HL-60 (cell line): ENCODE data around the gene MYEF2.
A peak's percentile ranks its signal among the peaks of the same experiment; 100 is the strongest.

Experiments used
- DNase-seq, 2 experiments: peaks; one replicate each; pipeline ENCODE4 v3.0.0-alpha.2; 2010 to 2020; ENCODE audit warnings: low read depth in 1 of 2, low spot score in 1 of 2
- H3K27ac ChIP-seq: fragments of 250-450 bp; sonication (Bioruptor Pico); replicated peaks from 2 replicates; pipeline ENCODE4 v1.5.1; 2020; ENCODE audit warnings: mild to moderate bottlenecking, moderate library complexity
- H3K27me3 ChIP-seq: fragments of 250-450 bp; sonication (Bioruptor Pico); 2 replicates; pipeline ENCODE4 v1.5.1; 2021; ENCODE audit warnings: mild to moderate bottlenecking, moderate library complexity; ENCODE audit not compliant: insufficient read depth, poor library complexity, severe bottlenecking
- H3K4me3 ChIP-seq: replicated peaks from 2 replicates; pipeline ENCODE4 v1.5.1; 2011; ENCODE audit warnings: mild to moderate bottlenecking, control low read depth, low read length; ENCODE audit not compliant: insufficient read depth
- GABPA ChIP-seq: IDR thresholded peaks from 2 replicates; pipeline ENCODE4 v1.6.1; 2012; ENCODE audit warnings: low read depth
- POLR2AphosphoS5 ChIP-seq: IDR thresholded peaks from 2 replicates; pipeline ENCODE4 v1.6.1; 2012; ENCODE audit warnings: low read depth
- SPI1 ChIP-seq: IDR thresholded peaks from 2 replicates; pipeline ENCODE4 v1.6.1; 2012; ENCODE audit warnings: low read depth, mild to moderate bottlenecking, borderline replicate concordance
- TF ChIP-seq, protein P1 (sequence below): IDR thresholded peaks from one replicate; pipeline ENCODE4 v1.5.1; 2011; ENCODE audit warnings: low read length, control low read depth, inconsistent platforms; ENCODE audit not compliant: insufficient read depth
- TF ChIP-seq, protein P2 (sequence below): IDR thresholded peaks from 2 replicates; pipeline ENCODE4 v1.6.1; 2012; ENCODE audit warnings: low read depth; ENCODE audit not compliant: insufficient replicate concordance

MYEF2 gene

DNA sequence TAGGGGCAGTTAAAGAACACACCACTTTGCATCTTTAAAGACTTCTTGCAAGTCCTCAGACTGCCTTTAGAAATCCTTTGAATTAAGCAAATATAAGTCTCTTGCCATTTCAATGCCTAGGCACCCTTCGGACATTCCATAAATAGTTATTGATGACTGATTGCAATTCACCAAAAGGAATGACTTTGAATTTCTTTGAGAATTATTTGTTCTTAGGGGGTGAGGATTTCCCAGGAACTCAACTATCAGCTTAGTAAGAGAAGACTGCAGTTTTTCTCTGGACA lies 495 bp upstream of the MYEF2 start:
- Histone ChIP-seq H3K27me3 (peaks cover 26% of the 10 kb centered on the region), H3K27ac (no peak overlapping the region), H3K4me3 (no peak overlapping the region)
- DNase-seq: no peak
- no peak for TF ChIP-seq POLR2AphosphoS5
- TF ChIP-seq, protein P1, sequence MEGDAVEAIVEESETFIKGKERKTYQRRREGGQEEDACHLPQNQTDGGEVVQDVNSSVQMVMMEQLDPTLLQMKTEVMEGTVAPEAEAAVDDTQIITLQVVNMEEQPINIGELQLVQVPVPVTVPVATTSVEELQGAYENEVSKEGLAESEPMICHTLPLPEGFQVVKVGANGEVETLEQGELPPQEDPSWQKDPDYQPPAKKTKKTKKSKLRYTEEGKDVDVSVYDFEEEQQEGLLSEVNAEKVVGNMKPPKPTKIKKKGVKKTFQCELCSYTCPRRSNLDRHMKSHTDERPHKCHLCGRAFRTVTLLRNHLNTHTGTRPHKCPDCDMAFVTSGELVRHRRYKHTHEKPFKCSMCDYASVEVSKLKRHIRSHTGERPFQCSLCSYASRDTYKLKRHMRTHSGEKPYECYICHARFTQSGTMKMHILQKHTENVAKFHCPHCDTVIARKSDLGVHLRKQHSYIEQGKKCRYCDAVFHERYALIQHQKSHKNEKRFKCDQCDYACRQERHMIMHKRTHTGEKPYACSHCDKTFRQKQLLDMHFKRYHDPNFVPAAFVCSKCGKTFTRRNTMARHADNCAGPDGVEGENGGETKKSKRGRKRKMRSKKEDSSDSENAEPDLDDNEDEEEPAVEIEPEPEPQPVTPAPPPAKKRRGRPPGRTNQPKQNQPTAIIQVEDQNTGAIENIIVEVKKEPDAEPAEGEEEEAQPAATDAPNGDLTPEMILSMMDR: no peak
- TF ChIP-seq GABPA: no peak
- TF ChIP-seq, protein P2, sequence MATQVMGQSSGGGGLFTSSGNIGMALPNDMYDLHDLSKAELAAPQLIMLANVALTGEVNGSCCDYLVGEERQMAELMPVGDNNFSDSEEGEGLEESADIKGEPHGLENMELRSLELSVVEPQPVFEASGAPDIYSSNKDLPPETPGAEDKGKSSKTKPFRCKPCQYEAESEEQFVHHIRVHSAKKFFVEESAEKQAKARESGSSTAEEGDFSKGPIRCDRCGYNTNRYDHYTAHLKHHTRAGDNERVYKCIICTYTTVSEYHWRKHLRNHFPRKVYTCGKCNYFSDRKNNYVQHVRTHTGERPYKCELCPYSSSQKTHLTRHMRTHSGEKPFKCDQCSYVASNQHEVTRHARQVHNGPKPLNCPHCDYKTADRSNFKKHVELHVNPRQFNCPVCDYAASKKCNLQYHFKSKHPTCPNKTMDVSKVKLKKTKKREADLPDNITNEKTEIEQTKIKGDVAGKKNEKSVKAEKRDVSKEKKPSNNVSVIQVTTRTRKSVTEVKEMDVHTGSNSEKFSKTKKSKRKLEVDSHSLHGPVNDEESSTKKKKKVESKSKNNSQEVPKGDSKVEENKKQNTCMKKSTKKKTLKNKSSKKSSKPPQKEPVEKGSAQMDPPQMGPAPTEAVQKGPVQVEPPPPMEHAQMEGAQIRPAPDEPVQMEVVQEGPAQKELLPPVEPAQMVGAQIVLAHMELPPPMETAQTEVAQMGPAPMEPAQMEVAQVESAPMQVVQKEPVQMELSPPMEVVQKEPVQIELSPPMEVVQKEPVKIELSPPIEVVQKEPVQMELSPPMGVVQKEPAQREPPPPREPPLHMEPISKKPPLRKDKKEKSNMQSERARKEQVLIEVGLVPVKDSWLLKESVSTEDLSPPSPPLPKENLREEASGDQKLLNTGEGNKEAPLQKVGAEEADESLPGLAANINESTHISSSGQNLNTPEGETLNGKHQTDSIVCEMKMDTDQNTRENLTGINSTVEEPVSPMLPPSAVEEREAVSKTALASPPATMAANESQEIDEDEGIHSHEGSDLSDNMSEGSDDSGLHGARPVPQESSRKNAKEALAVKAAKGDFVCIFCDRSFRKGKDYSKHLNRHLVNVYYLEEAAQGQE: no peak
- no peak for TF ChIP-seq SPI1

- Histone ChIP-seq H3K4me3 (peak overlapping the region; percentile 47), H3K27ac (no peak overlapping the region), H3K27me3 (peaks cover 28% of the 10 kb centered on the region)
- TF ChIP-seq SPI1: no peak
- TF ChIP-seq POLR2AphosphoS5: no peak
- TF ChIP-seq, protein P2: no peak
- no peak for TF ChIP-seq GABPA
- TF ChIP-seq, protein P1: no peak
- no peak for DNase-seq
These were observed 721 bp downstream of the MYEF2 start for GRCh38 chr15:48177383-48177765.

- no peak for DNase-seq
- peaks cover 28% of the 10 kb centered on the region for H3K27me3 ChIP-seq
- TF ChIP-seq POLR2AphosphoS5 (no peak), GABPA (no peak), SPI1 (no peak)
- TF ChIP-seq, protein P2: no peak
- TF ChIP-seq, protein P1: no peak
- no peak overlapping the region for H3K27ac ChIP-seq
- H3K4me3 ChIP-seq: no peak overlapping the region
These were observed 1.1 kb downstream of the MYEF2 start for GRCh38 chr15:48176957-48177356.
